NCI-H460 (cell line): ENCODE results near the gene HECTD1. TPM values are rescaled to one million over a fixed set of nuclear protein-coding genes. Genes with fewer than 3 reads are reported as not detected.
"Not testable (repeated sequence)": the region's sequence is repeated elsewhere in the genome, so short reads cannot be mapped to it uniquely, and the experiment has no call there.

Experiments used
- DNase-seq: peaks from one replicate; pipeline ENCODE4 v3.0.0-alpha.2; 2016; ENCODE audit warnings: low read depth; ENCODE audit errors: extremely low read depth
- total RNA-seq: library from RNA; depleted of rRNA; stranded (reverse); fragments of >200 nt; shearing (Covaris generic); gene quantifications from 2 replicates; pipeline ENCODE4 v1.2.3, GENCODE V29; 2014

The HECTD1 gene
- total RNA-seq, 1 experiment from 2014 or later: 177 TPM

DNA sequence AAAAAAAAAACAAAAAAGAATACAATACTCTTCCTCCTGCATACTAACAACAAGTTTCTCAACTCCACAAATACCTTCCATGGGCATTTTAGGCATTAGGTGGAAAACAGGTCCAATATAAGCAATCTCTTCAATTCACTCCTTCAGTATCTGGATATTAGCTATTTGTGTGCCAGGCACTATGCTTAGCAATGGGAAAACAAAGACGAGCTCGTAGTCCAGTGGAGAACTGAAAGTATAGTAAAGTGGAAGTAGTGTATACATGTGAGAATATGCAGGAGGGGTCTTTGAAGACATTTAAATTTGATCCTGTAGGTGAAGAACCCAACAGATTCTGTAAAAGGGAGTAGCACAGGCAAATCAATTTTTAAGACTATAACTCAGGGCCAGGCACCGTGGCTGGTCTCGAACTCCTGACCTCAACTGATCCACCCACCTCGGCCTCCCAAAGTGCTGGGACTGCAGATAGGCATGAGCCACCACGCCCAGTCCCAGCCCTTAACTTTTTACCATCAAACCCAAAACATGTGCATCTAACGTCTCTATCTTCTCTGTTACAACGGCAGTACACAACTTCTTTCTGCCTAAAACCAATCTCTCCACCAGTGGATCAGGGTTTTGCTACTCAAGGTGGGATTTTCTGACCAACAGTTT, 10.6 kb downstream of the HECTD1 start:
- DNase-seq: no peak

DNA sequence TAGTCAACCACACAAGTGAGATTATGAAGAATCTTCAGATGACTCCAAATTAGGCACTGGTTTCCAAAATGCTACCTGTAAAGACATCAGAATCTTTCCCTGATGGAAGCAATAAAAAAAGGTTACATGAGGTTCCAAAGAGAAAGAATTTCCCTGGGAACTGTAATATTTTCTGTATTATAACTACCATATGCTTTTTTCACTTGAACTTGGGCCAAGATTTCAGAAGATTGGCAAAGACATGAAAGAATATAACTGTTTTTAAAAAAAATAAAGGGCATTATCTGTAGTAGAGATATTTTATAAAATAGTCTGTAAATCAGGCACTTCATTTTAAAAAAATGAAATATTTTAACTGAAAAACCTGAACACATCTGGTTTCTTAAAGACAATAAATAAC, 12.9 kb downstream of the HECTD1 start:
- no peak for DNase-seq

DNA sequence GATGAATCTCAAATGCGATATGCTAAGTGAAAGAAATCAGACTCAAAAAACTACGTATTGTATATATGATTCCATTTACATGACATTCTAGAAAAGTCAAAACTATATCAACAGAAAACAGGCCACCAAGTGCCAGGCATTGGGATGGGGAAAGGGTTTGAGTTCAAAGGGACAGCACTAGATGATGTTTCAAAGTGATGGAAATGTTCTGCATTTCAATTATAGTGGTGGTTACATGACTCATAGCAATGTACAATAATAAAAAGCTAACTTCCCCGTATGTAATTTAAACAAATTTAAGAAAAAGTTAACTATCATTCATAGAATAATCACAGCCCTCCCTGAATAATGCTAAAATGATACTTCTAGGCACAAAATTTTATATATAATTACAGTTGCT, 13.5 kb downstream of the HECTD1 start:
- DNase-seq: no peak

DNA sequence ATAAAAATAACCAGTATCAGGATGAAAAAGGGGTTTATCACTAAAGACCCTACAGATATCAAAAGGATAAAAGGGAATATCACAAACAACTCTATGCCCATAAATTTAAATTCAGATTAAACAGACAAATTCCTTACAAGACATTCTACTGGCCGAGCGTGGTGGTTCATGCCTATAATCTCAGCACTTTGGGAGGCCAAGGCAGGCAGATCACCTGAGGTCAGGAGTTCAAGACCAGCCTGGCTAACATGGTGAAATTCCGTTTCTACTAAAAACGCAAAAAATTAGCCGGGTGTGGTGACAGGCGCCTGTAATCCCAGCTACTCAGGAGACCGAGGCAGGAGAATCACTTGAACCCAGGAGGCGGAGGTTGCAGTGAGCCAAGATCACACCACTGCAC, 15.0 kb downstream of the HECTD1 start:
- not testable (repeated sequence) for DNase-seq

DNA sequence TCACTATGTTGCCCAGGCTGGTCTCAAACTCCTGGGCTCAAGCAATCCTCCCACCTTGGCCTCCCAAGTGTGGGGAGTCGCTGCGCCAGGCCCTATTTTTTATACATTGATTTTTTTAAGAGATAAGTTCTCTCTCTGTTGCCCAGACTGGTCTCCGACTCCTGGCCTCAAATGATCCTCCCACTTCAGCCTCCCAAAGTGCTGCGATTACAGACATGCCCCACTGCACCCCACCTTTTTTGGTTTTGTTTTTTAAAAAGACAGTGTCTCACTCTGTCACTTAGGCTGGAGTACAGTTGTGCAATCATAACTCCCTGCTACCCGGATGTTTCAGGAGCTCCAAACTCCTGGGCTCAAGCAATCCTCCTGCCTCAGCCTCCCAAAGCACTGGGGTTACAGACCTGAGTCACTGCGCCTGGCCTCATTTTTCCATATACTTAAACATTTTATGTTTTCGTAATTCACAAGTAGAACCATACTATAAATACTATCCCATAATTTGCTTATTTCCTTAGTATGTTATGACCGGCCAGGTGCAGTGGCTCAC, 16.8 kb downstream of the HECTD1 start:
- no peak for DNase-seq

DNA sequence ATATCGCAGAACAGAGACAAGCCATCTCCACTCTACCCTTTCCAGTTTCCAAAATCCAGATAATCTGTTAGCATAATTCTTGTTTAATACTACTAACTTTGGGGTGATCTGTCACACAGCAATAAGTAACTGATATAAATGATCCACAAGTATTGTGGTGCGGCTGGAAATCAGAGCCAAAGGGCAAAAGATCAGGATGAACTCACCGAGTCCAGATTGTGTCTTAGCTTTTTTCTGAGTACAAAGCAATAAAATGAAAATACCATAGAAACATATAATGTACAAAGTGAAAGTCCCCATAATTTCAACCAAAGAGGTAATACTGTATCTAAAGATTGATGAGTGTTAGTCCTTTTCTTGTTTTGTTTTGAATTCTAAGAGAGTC, 17.4 kb downstream of the HECTD1 start:
- no peak for DNase-seq

DNA sequence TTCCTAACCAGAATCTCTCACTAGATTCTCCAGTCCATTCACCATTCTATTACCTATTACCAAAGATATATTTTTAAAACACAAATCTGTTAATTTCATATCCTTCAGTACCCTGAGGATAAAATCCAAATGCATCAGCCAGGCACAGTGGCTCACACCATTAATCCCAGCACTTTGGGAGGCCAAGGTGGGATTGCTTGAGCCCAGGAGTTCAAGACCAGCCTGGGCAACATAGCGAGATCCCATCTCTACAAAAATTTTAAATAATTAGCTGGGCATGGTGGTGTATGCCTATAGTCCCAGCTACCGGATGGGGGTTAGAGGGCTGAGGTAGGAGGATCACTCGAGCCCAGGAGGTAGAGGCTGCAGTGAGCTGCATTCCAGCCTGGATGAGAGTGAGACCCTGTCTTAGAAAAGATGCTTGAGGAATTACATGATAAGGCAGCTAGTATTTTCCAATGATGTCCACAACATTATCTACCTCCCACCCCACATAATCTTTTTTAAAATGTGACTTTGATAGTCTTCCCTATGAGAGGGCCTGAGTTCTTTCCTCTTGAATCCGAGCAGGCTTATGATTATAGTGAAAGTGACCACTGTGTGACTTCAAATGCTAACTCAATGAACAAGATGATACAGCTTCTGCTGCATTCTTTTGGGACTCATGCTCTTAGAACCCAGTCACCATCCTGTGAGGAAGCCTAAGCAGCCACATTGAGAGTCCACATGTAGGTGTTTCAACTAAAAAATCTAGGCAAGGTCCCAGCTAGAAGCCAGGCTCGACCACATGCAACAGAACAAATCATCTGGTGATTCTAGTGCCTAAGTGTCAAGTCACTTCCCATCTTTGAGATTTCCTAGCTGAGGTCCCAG, 18.0 kb downstream of the HECTD1 start:
- no peak for DNase-seq

DNA sequence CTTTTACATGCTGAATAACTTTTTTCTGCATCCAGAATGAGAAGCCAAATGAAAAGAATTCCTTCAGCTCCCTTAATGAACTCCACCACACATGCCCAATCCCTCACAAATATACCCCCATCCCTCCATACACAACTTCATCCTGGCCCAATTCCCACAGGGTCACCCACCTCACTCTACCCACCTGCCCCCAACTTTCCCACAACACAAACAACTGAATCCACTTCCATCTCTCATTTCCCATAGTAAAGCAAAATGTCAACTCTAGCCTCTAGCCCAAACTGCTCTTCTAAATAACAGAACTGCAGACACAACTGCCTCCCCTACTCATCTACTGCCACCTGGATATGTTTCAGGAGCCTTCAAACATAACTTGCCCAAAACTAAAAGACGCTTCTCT, 18.8 kb downstream of the HECTD1 start:
- no peak for DNase-seq

DNA sequence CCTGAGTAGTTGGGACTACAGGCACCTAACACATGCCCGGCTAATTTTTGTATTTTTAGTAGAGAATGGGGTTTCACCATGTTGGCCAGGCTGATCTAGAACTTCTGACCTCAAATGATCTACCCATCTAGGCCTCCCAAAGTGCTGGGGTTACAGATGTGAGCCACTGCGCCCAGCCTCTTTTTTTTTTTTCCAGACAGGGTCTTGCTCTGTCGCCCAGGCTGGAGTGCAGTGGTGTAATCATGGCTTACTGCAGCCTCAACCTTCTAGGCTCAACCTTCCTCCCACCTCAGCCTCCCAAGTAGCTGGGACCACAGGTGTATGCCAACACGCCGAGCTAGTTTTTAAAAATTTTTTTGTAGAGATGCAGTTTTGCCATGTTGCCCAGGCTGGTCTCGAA, 25.6 kb downstream of the HECTD1 start:
- not testable (repeated sequence) for DNase-seq

DNA sequence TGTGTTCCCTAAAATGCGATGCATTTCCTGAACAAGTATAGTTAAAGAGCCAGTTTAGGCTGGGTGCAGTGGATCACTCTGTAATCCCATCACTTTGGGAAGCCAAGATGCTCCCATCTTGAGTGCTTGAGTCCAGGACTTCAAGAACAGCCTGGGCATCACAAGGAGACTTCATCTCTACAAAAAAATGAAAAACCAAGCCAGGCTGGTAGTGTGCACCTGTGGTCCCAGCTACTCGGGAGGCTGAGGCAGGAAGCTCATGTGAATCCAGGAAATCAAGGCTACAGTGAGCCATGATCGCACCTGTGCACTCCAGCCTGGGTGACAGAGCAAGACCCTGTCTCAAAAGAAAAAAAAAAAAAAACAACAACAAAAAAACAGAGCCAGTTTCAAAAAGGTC, 26.3 kb downstream of the HECTD1 start:
- no peak for DNase-seq

DNA sequence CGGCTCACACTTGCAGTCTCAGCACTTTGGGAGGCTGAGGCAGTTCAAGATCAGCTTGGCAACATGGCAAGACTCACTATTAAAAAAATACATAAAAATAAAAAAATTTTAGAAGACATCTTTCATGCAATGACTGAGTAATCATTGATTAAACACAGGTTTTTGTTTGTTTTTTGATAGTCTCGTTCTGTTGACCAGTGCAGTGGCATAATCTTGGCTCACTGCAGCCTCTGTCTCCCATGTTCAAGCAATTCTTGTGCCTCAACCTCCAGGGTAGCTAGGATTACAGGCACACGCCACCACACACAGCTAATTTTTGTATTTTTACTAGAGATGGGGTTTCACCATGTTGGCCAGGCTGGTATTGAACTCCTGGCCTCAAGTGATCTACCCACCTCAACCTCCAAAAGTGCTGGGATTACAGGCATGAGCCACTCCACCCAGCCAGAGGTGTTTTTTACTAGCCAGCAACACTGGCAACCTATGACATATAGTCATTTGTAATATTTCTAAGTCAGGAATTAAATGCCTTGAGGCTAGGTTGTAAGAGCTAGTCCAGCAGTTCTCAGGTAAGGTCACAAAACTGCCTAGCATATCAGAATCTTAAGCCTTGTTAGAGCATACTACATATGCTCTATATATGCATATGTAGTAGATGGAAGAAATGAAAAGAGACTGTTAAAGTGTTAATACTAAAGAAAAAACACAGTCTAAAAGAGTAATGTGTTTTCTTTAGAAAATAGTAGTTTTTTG, 27.1 kb downstream of the HECTD1 start:
- no peak for DNase-seq

DNA sequence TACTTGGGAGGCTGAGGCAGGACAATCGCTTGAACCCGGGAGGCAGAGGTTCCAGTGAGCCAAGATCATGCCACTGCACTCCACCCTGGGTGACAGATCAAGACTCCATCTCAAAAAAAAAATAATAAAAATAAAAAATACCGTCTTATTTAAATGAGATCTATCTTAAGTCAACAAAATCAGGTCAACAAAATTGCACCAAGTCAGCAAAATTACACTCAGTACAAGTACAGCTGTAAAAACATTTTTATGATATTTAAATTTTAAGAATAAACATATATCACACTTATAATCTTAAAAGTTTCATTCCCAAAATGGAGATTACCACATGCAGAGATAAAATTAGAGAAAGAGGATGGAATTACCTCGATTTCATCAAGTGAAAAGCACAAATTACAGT, 33.2 kb downstream of the HECTD1 start:
- no peak for DNase-seq

DNA sequence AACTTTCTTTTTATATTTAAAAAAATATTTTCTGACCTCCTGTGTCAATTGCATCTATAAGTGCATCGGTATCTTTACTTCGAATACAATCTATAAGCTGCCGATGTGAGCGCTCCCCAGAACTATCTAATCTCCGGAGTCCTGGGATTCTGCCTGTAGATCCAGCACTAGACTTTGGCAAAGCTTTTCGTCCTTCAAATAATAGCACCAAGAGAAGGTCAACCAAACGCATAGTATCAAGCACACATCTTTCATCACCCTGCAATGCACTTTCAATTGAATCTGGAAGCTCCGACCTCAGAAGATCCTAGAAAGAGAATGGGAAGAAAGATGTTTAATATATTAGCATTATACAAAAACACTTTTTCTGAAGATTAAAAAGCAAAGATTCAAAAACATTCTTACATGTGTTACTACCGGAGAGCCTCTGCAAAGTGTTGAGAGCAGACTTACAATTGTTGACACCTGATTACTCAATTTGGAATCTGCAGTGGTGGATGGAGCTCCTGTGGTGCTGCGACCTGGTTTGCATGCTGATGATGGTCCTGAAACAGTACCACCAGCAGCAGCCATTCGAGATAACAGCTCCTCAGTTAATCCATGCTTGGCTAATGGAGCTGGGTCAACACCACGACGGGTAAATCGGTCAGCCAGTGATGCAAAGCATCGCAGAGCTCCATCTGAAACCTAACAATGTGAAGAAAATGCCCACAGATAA, 34.3 kb downstream of the HECTD1 start:
- DNase-seq: no peak

DNA sequence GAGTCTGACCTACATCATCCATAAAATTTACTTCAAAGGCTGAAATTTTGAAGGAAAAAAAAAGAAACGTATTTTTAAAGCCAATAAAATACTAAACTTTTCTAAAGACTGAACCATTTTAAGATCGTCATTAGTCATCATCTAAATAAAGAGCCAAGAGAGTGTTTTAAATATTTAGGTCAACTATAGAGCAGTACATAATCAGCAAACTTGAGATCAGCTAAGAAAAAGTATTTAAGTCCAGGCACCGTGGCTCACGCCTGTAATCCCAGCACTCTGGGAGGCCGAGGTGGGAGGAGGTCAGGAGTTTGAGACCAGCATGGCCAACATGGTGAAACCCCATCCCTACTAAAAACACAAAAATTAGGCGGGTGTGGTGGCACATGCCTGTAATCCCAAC, 35.5 kb downstream of the HECTD1 start:
- DNase-seq: no peak

DNA sequence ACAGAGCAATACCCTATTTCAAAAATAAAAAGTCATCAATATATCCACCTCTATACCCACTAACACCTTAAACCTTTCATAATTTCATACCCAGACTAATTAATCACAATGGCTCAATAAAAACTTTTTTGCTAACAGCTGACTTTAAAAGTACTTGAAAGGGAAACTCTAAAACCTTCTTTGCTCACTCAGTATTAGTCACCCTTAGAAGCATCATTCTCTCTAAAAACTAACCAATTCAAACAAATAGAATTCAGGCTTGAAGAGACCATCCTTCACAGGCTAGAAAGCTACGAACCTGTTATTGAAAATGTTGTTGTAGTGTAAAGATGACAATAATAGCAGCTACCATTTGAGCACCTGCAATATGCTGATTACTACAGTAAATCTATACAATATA, 37.2 kb downstream of the HECTD1 start:
- no peak for DNase-seq

DNA sequence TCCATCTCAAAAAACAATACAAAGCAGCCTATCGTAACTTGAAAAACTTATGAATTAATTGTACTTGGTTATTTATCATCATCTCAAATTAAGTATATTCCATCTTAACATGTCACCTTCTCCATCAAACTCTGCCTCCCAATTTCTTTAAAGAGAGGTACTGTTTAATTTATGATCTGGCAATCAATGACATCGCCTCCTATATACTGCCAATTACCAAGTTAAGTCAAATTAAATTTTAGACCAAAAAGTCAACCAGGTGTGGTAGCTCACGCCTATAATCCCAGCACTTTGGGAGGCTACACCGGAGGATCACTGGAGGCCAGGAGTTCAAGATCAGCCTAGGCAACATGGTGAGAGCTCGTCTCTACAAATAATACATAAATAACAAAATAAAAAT, 37.7 kb downstream of the HECTD1 start:
- no peak for DNase-seq

DNA sequence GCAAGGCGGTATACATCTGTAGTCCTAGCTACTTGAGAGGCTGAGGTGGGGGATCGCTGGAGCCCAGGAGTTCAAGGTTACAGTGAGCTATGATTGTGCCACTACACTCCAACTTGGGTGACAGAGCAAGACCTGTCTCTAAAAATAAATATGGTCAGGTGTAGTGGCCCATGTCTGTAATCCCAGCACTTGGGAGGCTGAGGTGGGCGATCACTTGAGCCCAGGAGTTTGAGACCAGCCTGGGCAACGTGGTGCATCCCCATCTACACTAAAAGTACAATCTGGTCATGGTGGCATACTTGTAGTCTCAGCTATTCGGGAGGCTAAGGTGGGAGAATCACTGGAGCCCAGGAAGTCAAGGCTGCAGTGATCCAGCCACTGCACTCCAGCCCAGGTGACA, 40.6 kb downstream of the HECTD1 start:
- no peak for DNase-seq

DNA sequence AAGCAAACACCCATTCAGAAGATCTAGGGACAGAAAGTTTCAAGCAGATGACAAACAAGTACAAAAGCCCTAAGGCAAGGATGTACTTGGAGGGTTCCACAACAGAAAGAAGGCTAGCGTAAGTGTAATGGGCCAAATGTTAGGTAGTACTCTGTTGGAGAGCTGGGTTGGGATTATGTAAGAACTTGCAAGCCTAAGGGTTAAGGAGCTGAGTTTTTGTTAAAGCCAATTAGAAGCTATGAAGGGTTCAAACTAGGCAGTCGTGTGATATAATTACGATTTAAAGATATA, 41.4 kb downstream of the HECTD1 start:
- no peak for DNase-seq

DNA sequence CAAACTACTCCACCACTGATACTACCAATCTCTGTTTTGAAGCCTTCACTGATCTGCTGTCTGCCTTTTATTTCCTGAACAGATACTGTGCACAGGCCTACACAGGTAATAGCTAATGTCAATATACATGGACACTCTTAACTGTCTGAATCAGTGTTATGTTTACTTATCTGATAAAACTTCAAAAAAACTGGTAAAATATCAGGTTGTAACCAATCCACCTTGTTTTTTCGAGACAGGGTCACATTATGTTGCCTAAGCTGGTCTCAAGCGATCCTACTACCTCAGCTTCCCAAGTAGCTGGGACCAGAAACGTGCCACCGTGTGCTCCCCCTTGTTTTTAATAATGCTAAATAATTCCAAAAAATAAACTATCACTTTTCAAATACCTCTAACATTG, 43.5 kb downstream of the HECTD1 start:
- DNase-seq: no peak

DNA sequence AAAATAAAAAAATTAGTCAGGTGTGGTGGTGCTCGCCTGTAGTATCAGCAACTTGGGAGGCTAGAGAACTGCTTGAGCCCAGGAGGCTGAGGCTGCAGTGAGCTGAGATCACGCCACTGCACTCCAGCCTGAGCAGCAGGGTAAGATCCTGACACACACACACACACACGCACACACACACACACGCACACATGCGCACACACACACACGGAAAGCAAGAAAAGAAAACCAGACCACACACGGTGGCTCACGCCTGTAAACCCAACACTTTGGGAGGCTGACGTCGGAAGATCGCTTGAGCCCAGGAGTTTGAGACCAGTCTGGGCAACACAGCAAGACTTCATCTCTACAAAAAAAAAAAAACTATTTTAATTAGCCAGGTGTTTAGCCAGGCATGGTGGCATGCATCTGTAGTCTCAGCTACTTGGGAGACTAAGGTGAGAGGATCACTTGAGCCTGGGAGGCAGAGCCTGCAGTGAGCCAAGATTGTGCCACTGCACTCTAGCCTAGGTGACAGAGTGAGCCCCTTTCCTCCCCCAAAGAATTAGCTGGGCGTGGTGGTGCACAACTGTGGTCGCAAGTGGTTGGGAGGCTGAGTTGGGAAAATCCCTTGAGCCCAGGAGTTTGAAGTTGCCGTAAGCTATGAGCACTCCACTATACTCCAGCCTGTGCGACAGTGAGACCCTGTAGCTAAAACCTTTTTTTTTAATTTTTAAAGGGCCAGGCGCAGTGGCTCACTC, 44.5 kb downstream of the HECTD1 start:
- DNase-seq: no peak
